Bronchial epithelial cell (primary cell): ENCODE data around the gene PLPP1. TPM values are rescaled to one million over a fixed set of nuclear protein-coding genes. Genes with fewer than 3 reads are reported as not detected.

ENCODE experiments used
- DNase-seq: peaks from one replicate; pipeline ENCODE4 v3.0.0-alpha.2; 2010; ENCODE audit warnings: low read depth
- FAIRE-seq: peaks from 2 replicates; lab custom pipeline; 2011; peaks lifted over from hg19 to GRCh38; lab: Jason Lieb, UNC
- H3K27me3 ChIP-seq: 2 replicates; pipeline ENCODE4 v1.5.1; 2011; ENCODE audit warnings: low read length; ENCODE audit not compliant: control insufficient read depth, insufficient read depth
- H3K36me3 ChIP-seq: 2 replicates; pipeline ENCODE4 v1.5.1; 2011; ENCODE audit warnings: low read length; ENCODE audit not compliant: control insufficient read depth, insufficient read depth
- H3K4me3 ChIP-seq: 2 replicates; pipeline ENCODE4 v1.5.1; 2011; ENCODE audit warnings: mild to moderate bottlenecking, low read depth, low read length, control low read depth
- total RNA-seq: library from RNA; depleted of rRNA; stranded (reverse); fragments of >200 nt; gene quantifications from 2 replicates; pipeline ENCODE4 v1.2.1, GENCODE V29; 2014
- TF ChIP-seq, protein P1 (sequence below): IDR thresholded peaks from 2 replicates; pipeline ENCODE4 v1.5.1; 2011; ENCODE audit warnings: mild to moderate bottlenecking, moderate library complexity, low read length, control low read depth, inconsistent platforms; ENCODE audit not compliant: insufficient read depth, severe bottlenecking

PLPP1 gene
- total RNA-seq: 17.6 and 23.8 TPM in 2 replicates

GRCh38 chr5:55534436-55535198 is at the start of gene PLPP1:
PLPP1 (minus strand) TSS chr5:55534964; CDS start chr5:55534629, 335 bp downstream.
- peak; percentile 69 for DNase-seq
- FAIRE-seq: no peak
- Histone ChIP-seq H3K36me3 (no peaks in the 10 kb centered on the region), H3K27me3 (no peaks in the 10 kb centered on the region), H3K4me3 (peak within 1 kb of the TSS; percentile 79)
- TF ChIP-seq, protein P1, sequence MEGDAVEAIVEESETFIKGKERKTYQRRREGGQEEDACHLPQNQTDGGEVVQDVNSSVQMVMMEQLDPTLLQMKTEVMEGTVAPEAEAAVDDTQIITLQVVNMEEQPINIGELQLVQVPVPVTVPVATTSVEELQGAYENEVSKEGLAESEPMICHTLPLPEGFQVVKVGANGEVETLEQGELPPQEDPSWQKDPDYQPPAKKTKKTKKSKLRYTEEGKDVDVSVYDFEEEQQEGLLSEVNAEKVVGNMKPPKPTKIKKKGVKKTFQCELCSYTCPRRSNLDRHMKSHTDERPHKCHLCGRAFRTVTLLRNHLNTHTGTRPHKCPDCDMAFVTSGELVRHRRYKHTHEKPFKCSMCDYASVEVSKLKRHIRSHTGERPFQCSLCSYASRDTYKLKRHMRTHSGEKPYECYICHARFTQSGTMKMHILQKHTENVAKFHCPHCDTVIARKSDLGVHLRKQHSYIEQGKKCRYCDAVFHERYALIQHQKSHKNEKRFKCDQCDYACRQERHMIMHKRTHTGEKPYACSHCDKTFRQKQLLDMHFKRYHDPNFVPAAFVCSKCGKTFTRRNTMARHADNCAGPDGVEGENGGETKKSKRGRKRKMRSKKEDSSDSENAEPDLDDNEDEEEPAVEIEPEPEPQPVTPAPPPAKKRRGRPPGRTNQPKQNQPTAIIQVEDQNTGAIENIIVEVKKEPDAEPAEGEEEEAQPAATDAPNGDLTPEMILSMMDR: no peak

DNA sequence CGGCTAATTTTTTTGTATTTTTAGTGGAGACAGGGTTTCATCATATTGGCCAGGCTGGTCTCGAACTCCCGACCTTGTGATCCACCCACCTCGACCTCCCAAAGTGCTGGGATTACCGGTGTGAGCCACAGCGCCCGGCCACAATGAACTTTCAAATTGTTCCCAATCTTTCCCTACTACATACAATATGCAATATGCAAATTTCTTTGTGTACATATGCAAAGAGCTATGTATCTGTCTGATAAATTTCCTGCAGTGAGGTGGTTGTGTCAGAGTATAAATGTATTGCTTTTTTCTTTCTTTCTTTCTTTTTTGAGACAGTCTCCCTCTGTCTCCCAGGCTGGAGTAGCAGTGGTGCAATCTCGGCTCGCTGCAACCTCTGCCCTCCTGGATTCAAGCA is 48.8 kb upstream of the PLPP1 start:
- TF ChIP-seq, protein P1: no peak
- H3K4me3 ChIP-seq: no peak overlapping the region
- H3K36me3 ChIP-seq: no peaks in the 10 kb centered on the region

DNA sequence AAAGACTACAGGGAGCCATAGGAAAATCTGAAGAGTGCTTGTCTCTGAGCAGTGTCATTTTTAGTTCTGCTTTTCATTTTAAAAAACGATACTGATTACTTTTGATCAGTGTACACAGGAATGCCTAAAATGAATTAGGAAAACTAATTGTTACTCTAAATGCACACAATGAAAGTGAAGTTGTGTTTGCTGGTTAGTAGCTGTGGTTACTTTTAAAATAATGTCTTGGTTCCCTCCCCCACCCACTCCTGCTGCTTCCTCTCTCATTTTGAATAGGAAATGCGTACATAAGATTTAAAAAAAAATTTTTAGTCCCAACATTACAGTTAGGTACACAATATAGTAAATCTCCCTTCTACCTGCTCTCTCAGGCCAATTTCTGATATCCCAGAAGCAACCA is 47.5 kb upstream of the PLPP1 start:
- TF ChIP-seq, protein P1: no peak
- no peak for FAIRE-seq

More for the DNA sequence above, 48.8 kb upstream of the PLPP1 start:
- H3K27me3 ChIP-seq: no peaks in the 10 kb centered on the region
- DNase-seq (no peak), FAIRE-seq (no peak)

DNA sequence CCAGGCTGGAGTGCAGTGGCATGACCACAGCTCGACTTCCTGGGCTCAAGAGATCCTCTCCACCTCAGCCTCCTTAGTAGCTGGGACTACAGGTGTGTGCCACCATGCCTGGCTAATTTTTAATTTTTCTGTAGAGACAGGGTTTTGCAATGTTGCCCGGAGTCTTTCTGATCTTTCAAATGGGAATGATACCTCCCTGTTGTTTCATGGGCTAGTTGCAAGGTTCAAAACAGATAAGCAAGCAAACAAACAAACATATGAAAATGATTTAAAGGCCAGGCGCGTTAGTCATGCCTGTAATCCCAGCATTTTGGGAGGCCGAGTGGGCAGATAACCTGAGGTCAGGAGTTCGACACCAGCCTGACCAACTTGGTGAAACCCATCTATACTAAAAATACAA is 45.3 kb upstream of the PLPP1 start:
- H3K27me3 ChIP-seq: no peaks in the 10 kb centered on the region
- TF ChIP-seq, protein P1: no peak
- no peaks in the 10 kb centered on the region for H3K36me3 ChIP-seq
- H3K4me3 ChIP-seq: no peak overlapping the region
- no peak for FAIRE-seq
- DNase-seq: no peak

More for the DNA sequence above, 47.5 kb upstream of the PLPP1 start:
- no peaks in the 10 kb centered on the region for H3K27me3 ChIP-seq
- H3K4me3 ChIP-seq: no peak overlapping the region
- no peak for DNase-seq
- no peaks in the 10 kb centered on the region for H3K36me3 ChIP-seq

GRCh38 chr5:55578771-55579170 is 44.0 kb upstream of the PLPP1 start:
- FAIRE-seq (no peak), DNase-seq (no peak)
- no peaks in the 10 kb centered on the region for H3K27me3 ChIP-seq
- H3K4me3 ChIP-seq: no peak overlapping the region
- H3K36me3 ChIP-seq: no peaks in the 10 kb centered on the region
- TF ChIP-seq, protein P1: no peak
